AG04449 (cell line): Measurements from ENCODE around the gene B3GALT4.
A peak's percentile ranks its signal among the peaks of the same experiment; 100 is the strongest.
"Not testable (repeated sequence)": the region's sequence is repeated elsewhere in the genome, so short reads cannot be mapped to it uniquely, and the experiment has no call there.

Experiments
- CTCF ChIA-PET: fragments of 350-600 bp; formaldehyde crosslinking; extraction: SDS; loops from one replicate; lab custom pipeline; 2021; ENCODE audit warnings: antibody characterized with exemption; lab: Yijun Ruan, JAX
- POLR2A ChIA-PET: fragments of 400-600, 350-600 bp; formaldehyde crosslinking; extraction: SDS; loops from one replicate; lab custom pipeline; 2020; ENCODE audit warnings: antibody characterized with exemption, inconsistent platforms; lab: Yijun Ruan, JAX
- DNase-seq: peaks from one replicate; pipeline ENCODE4 v3.0.0-alpha.2; 2010; ENCODE audit warnings: low read depth, low spot score
- H3K4me3 ChIP-seq: 2 replicates; pipeline ENCODE4 v1.5.1; 2011; ENCODE audit warnings: low read depth, mild to moderate bottlenecking, control low read depth, low read length
- TF ChIP-seq, protein P1 (sequence below): IDR thresholded peaks from one replicate; pipeline ENCODE4 v1.5.1; 2011; ENCODE audit warnings: mild to moderate bottlenecking, moderate library complexity, low read length, control low read depth, inconsistent platforms; ENCODE audit not compliant: insufficient read depth; ENCODE audit errors: missing control alignments

B3GALT4 gene

DNA sequence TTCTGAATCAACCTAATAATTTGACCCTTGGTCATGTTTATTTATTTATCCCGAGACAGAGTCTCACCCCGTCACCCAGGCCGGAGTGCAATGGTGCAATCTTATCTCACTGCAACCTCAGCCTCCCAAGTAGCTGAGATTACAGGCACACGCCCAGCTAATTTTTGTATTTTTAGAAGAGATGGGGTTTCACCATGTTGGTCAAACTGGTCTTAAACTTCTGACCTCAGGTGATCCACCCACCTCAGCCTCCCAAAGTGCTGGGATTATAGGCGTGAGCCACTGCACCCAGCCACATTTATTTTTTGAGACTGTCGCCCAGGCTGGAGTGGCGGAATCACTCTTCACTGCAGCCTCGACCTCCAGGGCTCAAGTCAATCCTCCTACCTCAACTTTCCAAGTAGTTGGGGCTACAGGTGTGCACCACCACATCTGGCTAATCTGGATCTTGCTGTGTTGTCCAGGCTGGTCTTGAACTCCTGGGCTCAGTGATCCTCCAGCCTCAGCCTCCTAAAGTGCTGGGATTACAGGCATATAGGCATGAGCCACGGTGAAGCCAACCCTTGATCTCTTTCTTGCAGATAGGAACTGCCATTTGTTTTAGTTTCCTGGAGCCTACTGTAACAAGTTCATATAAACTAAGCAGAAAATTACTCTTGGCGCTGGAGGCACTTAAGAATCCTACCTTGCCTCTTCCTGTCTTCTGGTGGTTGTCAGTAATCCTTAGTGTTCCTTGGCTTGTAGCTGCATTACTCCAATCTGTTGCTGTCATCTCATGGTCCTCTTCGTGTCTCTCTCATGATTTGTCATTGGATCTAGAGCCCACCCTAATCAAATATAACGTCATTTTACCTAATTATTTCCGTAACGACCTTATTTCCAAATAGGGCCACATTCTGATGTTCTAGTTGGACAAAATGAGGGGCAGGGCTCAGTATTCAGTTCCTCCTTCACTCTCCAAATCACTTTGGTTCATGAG, 2.7 kb upstream of the B3GALT4 start:
- CTCF ChIA-PET: interaction anchor here (1.4 to 6.1 kb wide), 2 partner anchors 15 to 117 kb away, joined by 3 to 41 read pairs; partner anchors contain the start of genes PFDN6 and WDR46
- POLR2A ChIA-PET: no interaction called here
- H3K4me3 ChIP-seq: peak overlapping the region; percentile 93
- TF ChIP-seq, protein P1, sequence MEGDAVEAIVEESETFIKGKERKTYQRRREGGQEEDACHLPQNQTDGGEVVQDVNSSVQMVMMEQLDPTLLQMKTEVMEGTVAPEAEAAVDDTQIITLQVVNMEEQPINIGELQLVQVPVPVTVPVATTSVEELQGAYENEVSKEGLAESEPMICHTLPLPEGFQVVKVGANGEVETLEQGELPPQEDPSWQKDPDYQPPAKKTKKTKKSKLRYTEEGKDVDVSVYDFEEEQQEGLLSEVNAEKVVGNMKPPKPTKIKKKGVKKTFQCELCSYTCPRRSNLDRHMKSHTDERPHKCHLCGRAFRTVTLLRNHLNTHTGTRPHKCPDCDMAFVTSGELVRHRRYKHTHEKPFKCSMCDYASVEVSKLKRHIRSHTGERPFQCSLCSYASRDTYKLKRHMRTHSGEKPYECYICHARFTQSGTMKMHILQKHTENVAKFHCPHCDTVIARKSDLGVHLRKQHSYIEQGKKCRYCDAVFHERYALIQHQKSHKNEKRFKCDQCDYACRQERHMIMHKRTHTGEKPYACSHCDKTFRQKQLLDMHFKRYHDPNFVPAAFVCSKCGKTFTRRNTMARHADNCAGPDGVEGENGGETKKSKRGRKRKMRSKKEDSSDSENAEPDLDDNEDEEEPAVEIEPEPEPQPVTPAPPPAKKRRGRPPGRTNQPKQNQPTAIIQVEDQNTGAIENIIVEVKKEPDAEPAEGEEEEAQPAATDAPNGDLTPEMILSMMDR: no peak
- DNase-seq: no peak

- not testable (repeated sequence) for H3K4me3 ChIP-seq, DNase-seq
- ChIA-PET CTCF (interaction anchor here (0.8 to 6.1 kb wide), 4 partner anchors 12 to 132 kb away, joined by 3 to 41 read pairs (median 4); partner anchors contain the start of genes PFDN6 and WDR46), POLR2A (interaction anchor here (0.8 to 3.9 kb wide), 6 partner anchors 12 to 1125 kb away, joined by 3 to 57 read pairs (median 6); partner anchors contain the start of genes HSD17B8, PFDN6 and WDR46)
Observed at GRCh38 chr6:33275795-33276580, 935 bp upstream of the B3GALT4 start.

DNA sequence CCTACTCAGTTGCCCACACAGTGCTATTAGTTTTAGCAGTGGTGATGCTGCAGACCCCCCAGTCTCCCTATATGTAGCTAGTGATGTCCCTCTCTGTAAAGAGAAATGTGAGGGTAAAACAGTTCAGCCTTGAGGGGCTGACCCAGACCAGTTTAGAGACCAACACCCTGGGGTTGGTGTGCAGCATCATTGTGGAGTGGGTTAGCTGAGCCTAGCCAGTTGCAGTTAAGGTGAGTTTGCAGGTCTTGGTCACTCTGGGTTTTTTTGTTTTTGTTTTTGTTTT, 401 bp upstream of the B3GALT4 start:
- ChIA-PET CTCF (interaction anchor here (0.8 to 6.1 kb wide), 5 partner anchors 13 to 132 kb away, joined by 3 to 41 read pairs (median 5); partner anchors contain the start of genes PFDN6 and WDR46), POLR2A (interaction anchor here (1.2 to 3.9 kb wide), 5 partner anchors 12 to 305 kb away, joined by 3 to 57 read pairs (median 7); partner anchors contain the start of genes HSD17B8, PFDN6 and WDR46)
- TF ChIP-seq, protein P1: no peak
- H3K4me3 ChIP-seq: peak overlapping the region; percentile 49
- no peak for DNase-seq

DNA sequence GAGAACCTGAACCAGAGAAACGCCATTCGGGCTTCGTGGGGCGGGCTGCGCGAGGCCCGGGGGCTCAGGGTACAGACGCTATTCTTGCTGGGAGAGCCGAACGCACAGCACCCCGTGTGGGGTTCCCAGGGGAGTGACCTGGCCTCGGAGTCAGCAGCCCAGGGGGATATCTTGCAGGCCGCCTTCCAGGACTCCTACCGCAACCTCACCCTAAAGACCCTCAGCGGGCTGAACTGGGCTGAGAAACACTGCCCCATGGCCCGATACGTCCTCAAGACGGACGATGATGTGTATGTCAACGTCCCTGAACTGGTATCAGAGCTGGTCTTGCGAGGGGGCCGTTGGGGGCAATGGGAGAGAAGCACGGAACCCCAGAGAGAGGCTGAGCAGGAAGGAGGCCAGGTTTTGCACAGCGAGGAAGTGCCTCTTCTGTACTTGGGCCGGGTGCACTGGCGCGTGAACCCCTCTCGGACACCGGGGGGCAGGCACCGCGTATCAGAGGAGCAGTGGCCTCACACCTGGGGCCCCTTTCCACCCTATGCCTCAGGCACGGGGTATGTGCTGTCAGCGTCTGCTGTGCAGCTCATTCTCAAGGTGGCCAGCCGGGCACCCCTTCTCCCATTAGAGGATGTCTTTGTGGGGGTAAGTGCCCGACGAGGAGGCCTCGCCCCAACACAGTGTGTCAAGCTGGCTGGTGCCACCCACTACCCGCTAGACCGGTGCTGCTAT, 904 bp downstream of the B3GALT4 start:
- ChIA-PET CTCF (interaction anchor here (0.8 to 6.1 kb wide), 10 partner anchors 11 to 131 kb away, joined by 3 to 41 read pairs (median 4); partner anchors contain the start of genes PFDN6 and WDR46), POLR2A (interaction anchor here (0.6 to 3.9 kb wide), 11 partner anchors 10 to 306 kb away, joined by 3 to 57 read pairs (median 5); partner anchors contain the start of genes HSD17B8, PFDN6, RGL2 and WDR46)
- TF ChIP-seq, protein P1: peak; percentile 17
- DNase-seq: no peak
- H3K4me3 ChIP-seq: peak overlapping the region; percentile 49; the same call in 1 of the 2 replicates

GRCh38 chr6:33278392-33278741, 1.4 kb downstream of the B3GALT4 start:
- TF ChIP-seq, protein P1: no peak
- CTCF ChIA-PET: interaction anchor here (1.4 to 6.1 kb wide), 4 partner anchors 11 to 67 kb away, joined by 3 to 41 read pairs (median 5); partner anchors contain the start of genes PFDN6 and WDR46
- no peak for DNase-seq
- POLR2A ChIA-PET: interaction anchor here (1.0 to 3.9 kb wide), 6 partner anchors 10 to 74 kb away, joined by 3 to 57 read pairs (median 5); partner anchors contain the start of genes HSD17B8, PFDN6, RGL2 and WDR46
- no peak overlapping the region for H3K4me3 ChIP-seq
